ENCODE measurements around the gene DEFB132. TPM values are rescaled to one million over a fixed set of nuclear protein-coding genes. Genes with fewer than 3 reads are reported as not detected.

The DEFB132 gene
- total RNA-seq, 1 donor, result not detected

DNA sequence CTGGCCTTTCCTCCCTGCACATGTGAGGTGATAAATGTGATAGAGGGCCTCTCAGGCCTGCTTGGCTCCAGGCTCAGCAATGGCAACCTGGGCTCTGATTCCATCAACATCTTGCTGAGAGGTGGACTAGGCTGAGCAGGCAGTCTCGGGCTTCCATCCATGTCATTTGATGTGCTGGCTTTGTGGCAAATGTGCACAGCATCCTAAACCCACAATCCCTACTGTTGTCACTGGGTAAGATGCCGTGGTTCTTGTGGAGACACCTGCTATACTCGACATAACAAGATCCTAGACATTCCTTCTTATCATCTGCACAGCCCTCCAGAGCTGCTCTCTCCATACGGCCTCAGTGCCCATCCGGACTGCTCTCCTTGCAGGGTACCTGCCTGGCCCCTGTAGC is 37.1 kb downstream of the DEFB132 start:
- DNase-seq (ENCODE audit: low read depth), result no peak
- no peak overlapping the region for H3K4me3 ChIP-seq (ENCODE audit: low read depth, low read length)
- TF ChIP-seq, protein P1, sequence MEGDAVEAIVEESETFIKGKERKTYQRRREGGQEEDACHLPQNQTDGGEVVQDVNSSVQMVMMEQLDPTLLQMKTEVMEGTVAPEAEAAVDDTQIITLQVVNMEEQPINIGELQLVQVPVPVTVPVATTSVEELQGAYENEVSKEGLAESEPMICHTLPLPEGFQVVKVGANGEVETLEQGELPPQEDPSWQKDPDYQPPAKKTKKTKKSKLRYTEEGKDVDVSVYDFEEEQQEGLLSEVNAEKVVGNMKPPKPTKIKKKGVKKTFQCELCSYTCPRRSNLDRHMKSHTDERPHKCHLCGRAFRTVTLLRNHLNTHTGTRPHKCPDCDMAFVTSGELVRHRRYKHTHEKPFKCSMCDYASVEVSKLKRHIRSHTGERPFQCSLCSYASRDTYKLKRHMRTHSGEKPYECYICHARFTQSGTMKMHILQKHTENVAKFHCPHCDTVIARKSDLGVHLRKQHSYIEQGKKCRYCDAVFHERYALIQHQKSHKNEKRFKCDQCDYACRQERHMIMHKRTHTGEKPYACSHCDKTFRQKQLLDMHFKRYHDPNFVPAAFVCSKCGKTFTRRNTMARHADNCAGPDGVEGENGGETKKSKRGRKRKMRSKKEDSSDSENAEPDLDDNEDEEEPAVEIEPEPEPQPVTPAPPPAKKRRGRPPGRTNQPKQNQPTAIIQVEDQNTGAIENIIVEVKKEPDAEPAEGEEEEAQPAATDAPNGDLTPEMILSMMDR (IDR thresholded peaks at IDR 0.05; ENCODE audit: insufficient read depth, low read length), result no peak

DNA sequence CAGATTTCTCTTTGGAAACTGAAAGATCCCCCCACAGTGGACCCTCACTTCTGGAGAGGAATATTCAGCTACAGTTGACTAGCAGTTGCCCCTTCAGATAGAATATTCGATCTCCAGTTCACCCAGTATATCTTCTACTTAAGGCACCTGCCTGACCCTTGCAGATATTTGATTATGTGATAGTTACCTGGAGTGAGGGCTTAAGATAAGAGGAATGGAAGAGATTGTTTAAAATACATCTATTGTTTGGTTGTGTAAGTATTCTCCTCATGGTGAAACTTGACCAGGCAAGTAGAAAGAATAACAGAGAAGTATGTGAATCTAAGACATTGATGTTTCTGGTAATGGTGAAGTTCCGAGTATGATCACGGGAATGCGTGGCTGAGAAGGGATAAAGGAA is 38.3 kb downstream of the DEFB132 start:
- TF ChIP-seq, protein P1 (IDR thresholded peaks at IDR 0.05; ENCODE audit: insufficient read depth, low read length), result no peak
- no peak for DNase-seq (ENCODE audit: low read depth)
- no peak overlapping the region for H3K4me3 ChIP-seq (ENCODE audit: low read depth, low read length)

DNA sequence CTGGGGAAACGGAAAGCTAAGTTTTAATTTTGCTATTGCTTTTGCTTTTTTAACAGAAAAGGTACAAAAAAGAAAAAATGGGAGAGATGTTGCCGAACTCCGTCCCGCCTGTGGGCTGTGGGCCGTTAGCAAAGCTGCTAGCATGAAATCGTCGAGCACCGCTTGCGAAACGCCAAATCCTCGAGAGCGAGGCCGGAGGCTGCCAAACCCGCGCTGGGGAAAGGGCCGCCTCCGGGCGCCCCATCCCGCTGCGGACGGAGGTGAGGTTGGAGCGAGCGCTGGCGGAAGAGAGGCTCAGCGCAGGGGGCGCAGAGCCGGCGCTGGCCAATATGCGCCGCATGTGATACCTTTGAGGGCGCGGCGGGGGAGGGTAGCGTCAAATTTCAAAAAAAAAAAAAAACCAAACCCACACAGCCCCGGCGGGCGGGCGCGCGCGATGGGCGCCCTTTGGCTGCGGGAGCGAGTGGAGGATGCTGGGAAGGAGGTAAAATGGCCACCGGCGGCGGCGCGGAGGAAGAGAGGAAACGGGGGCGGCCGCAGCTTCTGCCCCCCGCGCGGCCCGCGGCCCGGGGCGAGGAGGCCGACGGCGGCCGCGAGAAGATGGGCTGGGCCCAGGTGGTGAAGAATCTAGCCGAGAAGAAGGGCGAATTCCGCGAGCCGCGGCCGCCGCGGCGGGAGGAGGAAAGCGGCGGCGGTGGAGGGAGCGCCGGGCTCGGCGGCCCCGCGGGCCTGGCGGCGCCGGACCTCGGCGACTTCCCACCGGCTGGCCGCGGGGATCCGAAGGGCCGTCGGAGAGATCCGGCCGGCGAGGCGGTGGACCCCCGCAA is 39.8 kb downstream of the DEFB132 start, which contains the start of gene ZCCHC3:
TSS of gene ZCCHC3 (plus strand) at position 473 of the 827 bp plus-strand sequence. CDS start at position 490, 17 bp downstream.
- DNase-seq (ENCODE audit: low read depth), result peak; percentile 95
- peak within 1 kb of the TSS; percentile 98 for H3K4me3 ChIP-seq (ENCODE audit: low read depth, low read length)
- TF ChIP-seq, protein P1 (IDR thresholded peaks at IDR 0.05; ENCODE audit: insufficient read depth, low read length), result no peak

DNA sequence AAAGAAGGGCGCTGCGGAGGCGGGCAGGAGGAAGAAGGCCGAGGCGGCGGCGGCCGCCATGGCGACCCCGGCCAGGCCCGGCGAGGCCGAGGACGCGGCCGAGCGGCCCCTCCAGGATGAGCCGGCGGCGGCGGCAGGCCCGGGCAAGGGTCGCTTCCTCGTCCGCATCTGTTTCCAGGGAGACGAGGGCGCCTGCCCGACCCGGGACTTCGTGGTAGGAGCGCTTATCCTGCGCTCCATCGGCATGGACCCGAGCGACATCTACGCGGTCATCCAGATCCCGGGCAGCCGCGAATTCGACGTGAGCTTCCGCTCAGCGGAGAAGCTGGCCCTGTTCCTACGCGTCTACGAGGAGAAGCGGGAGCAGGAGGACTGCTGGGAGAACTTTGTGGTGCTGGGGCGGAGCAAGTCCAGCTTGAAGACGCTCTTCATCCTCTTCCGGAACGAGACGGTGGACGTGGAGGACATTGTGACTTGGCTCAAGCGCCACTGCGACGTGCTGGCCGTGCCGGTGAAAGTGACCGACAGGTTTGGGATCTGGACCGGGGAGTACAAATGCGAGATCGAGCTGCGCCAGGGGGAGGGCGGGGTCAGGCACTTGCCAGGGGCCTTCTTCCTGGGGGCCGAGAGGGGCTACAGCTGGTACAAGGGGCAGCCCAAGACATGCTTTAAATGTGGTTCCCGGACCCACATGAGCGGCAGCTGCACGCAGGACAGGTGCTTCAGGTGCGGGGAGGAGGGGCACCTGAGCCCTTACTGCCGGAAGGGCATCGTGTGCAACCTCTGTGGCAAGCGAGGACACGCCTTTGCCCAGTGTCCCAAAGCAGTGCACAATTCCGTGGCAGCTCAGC is 40.6 kb downstream of the DEFB132 start:
- DNase-seq (ENCODE audit: low read depth), result peak; percentile 67
- peak overlapping the region; percentile 98 for H3K4me3 ChIP-seq (ENCODE audit: low read depth, low read length)
- TF ChIP-seq, protein P1 (IDR thresholded peaks at IDR 0.05; ENCODE audit: insufficient read depth, low read length), result no peak

DNA sequence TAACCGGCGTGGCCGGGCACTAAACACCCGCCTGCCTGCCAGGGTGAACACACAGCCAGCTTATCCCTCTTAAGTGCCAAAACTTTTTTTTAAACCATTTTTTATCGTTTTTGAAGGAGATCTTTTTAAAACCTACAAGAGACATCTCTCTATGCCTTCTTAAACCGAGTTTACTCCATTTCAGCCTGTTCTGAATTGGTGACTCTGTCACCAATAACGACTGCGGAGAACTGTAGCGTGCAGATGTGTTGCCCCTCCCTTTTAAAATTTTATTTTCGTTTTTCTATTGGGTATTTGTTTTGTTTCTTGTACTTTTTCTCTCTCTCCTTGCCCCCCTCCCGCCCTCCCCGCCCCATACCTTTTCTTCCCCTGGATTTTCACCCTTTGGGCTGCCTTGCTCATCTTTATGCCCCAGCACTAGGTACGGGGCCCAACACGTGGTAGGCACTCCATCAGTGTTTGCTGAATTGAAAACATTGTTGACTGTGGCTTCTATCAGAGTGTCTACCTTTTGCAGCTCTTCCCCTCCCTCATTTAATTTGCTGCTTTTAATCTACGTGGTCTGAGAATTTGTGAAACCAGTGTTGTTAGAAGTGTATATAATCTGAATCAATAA is 41.4 kb downstream of the DEFB132 start:
- TF ChIP-seq, protein P1 (IDR thresholded peaks at IDR 0.05; ENCODE audit: insufficient read depth, low read length), result no peak
- peak overlapping the region; percentile 98 for H3K4me3 ChIP-seq (ENCODE audit: low read depth, low read length)
- DNase-seq (ENCODE audit: low read depth), result no peak

DNA sequence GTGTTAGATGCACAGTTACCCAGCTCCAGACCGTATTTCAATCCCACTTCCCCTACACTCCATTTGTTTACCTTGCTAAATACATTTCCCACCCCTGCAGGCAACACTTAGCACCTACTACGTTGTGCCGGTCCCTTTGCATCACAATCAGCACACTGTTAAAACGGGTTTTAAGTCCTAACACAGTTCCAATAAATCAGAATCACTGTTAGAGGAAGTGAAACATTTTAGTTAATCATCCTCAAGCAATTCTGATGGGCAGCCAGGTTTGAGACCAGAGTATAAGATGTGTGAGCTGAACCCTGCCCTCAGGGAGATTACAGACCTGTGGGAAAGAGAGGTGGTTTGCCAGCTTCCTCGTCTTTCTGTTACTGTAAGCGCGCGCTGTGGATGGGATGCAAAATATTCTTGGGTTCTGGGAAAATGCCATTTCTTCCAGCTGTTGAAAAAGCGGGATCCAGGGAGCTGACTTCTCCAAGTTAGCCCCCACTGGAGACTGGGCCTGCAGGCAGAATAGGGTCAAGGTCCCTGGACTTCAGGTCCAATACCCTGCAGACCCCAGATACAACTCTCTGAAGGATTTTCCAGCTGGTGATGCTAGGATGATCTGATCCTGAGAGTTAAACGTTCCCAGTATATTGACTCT is 42.9 kb downstream of the DEFB132 start:
- TF ChIP-seq, protein P1 (IDR thresholded peaks at IDR 0.05; ENCODE audit: insufficient read depth, low read length), result no peak
- peak overlapping the region; percentile 98 for H3K4me3 ChIP-seq (ENCODE audit: low read depth, low read length)
- DNase-seq (ENCODE audit: low read depth), result no peak

Measured in fibroblast of the aortic adventitia (primary cell).